ENCODE results near the gene PNMA8B. TPM values are rescaled to one million over a fixed set of nuclear protein-coding genes. Genes with fewer than 3 reads are reported as not detected.

The PNMA8B gene
- total RNA-seq = 1 to 10 TPM in 1 of 4 donors, under 1 TPM in 3; 0.13 to 1.1 (median 0.79) TPM

GRCh38 chr19:46495786-46496099 lies at the start of gene PNMA8B:
TSS of gene PNMA8B (minus strand) at chr19:46495867. CDS start at chr19:46495465, 402 bp downstream.
- H3K27me3 ChIP-seq = peaks cover 0 to 51% (median 3%) of the 10 kb centered on the region in 4 donors
- no CpG with 5 or more reads among the region's 29 CpGs for WGBS, 2 donors
- no peak for DNase-seq
- intact Hi-C loops (cut with DNase I) = no loop called here
- TF ChIP-seq POLR2A (IDR thresholded peaks at IDR 0.05) (no peak), CTCF (IDR thresholded peaks at IDR 0.05) (no peak)
- H3K36me3 ChIP-seq = no peaks in the 10 kb centered on the region
- H3K9me3 ChIP-seq = no peaks in the 10 kb centered on the region
- peaks cover 8 to 41% (median 21%) of the 10 kb centered on the region in 3 donors for H3K4me1 ChIP-seq
- H3K27ac ChIP-seq = no peak within 1 kb of the TSS
- H3K4me3 ChIP-seq = peak within 1 kb of the TSS in 3 of 4 donors; percentile 24 to 55 (median 38)

- whole genome bisulfite sequencing, 2 donors = 40% methylated on average over 2 of the region's 5 CpGs; no CpG with 5 or more reads in 1 of the 2 donors
Observed at GRCh38 chr19:46544651-46545050, 49.0 kb upstream of the PNMA8B start.

GRCh38 chr19:46542428-46543230 lies 47.0 kb upstream of the PNMA8B start:
- WGBS, 2 donors = 33% methylated on average over 14 to 15 of the region's 15 CpGs
- no peaks in the 10 kb centered on the region for H3K36me3 ChIP-seq
- no peaks in the 10 kb centered on the region for H3K9me3 ChIP-seq
- H3K27ac ChIP-seq = no peak overlapping the region
- TF ChIP-seq POLR2A (IDR thresholded peaks at IDR 0.05) (no peak), CTCF (IDR thresholded peaks at IDR 0.05) (peak; percentile 71 to 93 (median 91))
- H3K4me1 ChIP-seq = peaks cover 0 to 5% (median 0%) of the 10 kb centered on the region in 3 donors
- DNase-seq = peak; percentile 64
- H3K27me3 ChIP-seq = no peaks in the 10 kb centered on the region
- no peak overlapping the region for H3K4me3 ChIP-seq
- intact Hi-C loops (cut with DNase I) = no loop called here

More at GRCh38 chr19:46544651-46545050, 49.0 kb upstream of the PNMA8B start:
- Histone ChIP-seq H3K27me3 (no peaks in the 10 kb centered on the region), H3K9me3 (peaks cover 0 to 4% (median 3%) of the 10 kb centered on the region in 3 donors), H3K36me3 (no peaks in the 10 kb centered on the region), H3K27ac (no peak overlapping the region), H3K4me3 (no peak overlapping the region), H3K4me1 (peaks cover 0 to 5% (median 0%) of the 10 kb centered on the region in 3 donors)
- intact Hi-C loops (cut with DNase I) = no loop called here
- TF ChIP-seq POLR2A (IDR thresholded peaks at IDR 0.05) = no peak
- no peak for TF ChIP-seq CTCF (IDR thresholded peaks at IDR 0.05)
- DNase-seq = no peak

- 28 to 32% methylated on average over 15 to 16 of the region's 19 CpGs for WGBS, 2 donors
- no peak for DNase-seq
- intact Hi-C loops (cut with DNase I) = no loop called here
- Histone ChIP-seq H3K4me1 (no peaks in the 10 kb centered on the region), H3K9me3 (no peaks in the 10 kb centered on the region), H3K27me3 (peaks cover 0 to 14% (median 0%) of the 10 kb centered on the region in 4 donors), H3K36me3 (no peaks in the 10 kb centered on the region), H3K4me3 (no peak overlapping the region), H3K27ac (no peak overlapping the region)
- TF ChIP-seq CTCF (IDR thresholded peaks at IDR 0.05) = peak; percentile 59 to 87 (median 74)
- no peak for TF ChIP-seq POLR2A (IDR thresholded peaks at IDR 0.05)
Observed at GRCh38 chr19:46537136-46538097, 41.8 kb upstream of the PNMA8B start.

All from esophagus squamous epithelium (tissue), 5 donors.